NT2/D1 (cell line): Measurements from ENCODE around the gene BLCAP.

Experiments used
- YY1 ChIP-seq: IDR thresholded peaks from 2 replicates; pipeline ENCODE4 v1.6.1; 2011; ENCODE audit not compliant: insufficient read length, insufficient read depth
- ZNF274 ChIP-seq: IDR thresholded peaks from 2 replicates; pipeline ENCODE4 v1.6.1; 2011; ENCODE audit warnings: mild to moderate bottlenecking, low read depth, low read length

DNA sequence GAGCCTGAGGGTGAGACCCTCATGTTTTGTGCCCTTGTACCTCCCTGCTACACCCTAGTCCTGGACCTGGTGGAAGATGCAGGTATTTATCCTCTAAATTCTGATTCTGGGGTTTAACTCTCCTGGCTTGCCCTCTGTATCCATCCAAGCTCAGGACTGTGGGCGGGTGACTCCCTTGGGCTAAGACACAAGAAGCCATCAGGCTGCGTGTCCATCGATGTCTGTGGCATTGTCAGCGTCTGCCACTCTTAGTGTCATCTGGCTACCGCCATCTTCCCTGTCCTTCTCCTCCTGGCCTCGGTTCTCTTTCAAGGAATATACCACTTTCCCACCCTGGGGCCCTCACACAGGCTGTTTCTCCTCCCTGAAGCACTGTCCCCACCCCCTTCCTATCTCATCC, 28.9 kb upstream of the BLCAP start:
- TF ChIP-seq ZNF274 (no peak), YY1 (no peak)
